ENCODE measurements around the gene PRKAR1B.

The PRKAR1B gene

DNA sequence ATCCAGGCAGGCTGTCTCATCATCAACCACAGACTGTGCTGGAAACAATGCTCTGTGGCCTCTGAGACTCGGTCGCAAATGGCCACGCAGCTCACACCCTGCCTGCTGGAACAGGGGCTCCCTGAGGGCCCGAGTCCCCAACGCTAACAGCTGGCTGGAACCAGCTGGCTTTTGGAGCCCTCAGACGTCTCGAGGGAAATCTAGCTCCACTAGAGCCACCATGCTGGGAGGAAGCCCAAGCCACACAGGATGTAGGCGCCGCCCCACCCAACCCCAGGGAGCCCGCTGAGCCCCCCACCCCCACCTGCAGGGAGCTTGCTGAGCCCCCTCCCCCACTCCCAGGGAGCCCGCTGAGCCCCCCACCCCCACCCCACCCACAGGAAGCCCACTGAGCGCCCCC lies 186.1 kb downstream of the PRKAR1B start:
- no peak for DNase-seq (ENCODE audit: low spot score)

DNA sequence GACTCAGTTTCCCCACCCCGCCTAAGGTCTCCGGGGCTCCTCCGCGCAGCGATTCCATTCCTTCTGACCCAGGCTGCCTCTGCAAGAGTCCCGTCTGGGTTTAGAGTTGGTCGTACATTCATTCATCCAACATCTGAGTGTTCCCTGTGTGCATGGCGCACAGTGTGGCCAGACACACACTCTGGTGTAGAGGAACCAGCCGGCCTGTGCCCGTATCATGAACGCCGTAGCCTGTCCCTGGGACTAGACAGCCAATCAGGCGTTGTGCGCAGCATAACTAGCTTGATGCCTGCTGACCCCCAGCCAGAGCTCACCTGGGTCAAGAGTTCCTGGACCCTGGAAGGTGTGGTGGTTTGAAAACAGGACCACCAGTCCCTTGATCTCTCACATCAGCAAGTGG lies 186.5 kb downstream of the PRKAR1B start:
- no peak for DNase-seq (ENCODE audit: low spot score)

DNA sequence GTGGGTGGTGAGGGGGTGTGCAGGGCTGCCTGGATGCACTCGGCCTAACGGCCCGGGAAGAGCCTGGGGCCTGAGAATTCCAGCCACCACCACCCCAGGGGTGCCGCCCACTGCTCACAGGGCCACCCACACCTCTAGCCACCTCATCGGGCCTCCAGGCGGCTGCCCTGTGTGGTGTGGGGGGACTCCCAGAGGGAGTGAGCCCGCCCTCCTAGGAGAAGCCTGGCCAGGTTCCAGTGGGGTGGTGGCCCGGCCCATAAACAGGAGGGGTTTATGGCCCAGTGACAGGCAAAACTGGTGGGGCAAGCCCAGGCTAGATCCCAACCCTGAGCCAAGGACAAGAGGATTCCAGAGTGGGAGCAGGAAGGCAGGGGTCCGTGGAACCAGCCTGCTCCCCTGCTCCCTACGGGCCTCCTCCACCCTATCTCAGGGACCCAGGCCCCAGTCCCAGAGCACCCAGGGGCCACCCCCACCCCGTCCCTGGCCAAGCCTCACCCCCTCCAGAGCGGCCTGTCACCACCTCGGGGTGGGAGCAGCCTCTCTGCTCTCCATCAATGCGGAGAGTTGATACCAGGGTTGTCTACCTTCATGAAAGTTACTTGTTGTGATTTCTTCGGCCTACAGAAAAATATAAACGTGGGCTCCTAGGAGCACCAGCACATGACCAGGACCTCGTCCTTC lies 187.2 kb downstream of the PRKAR1B start:
- no peak for DNase-seq (ENCODE audit: low spot score)

DNA sequence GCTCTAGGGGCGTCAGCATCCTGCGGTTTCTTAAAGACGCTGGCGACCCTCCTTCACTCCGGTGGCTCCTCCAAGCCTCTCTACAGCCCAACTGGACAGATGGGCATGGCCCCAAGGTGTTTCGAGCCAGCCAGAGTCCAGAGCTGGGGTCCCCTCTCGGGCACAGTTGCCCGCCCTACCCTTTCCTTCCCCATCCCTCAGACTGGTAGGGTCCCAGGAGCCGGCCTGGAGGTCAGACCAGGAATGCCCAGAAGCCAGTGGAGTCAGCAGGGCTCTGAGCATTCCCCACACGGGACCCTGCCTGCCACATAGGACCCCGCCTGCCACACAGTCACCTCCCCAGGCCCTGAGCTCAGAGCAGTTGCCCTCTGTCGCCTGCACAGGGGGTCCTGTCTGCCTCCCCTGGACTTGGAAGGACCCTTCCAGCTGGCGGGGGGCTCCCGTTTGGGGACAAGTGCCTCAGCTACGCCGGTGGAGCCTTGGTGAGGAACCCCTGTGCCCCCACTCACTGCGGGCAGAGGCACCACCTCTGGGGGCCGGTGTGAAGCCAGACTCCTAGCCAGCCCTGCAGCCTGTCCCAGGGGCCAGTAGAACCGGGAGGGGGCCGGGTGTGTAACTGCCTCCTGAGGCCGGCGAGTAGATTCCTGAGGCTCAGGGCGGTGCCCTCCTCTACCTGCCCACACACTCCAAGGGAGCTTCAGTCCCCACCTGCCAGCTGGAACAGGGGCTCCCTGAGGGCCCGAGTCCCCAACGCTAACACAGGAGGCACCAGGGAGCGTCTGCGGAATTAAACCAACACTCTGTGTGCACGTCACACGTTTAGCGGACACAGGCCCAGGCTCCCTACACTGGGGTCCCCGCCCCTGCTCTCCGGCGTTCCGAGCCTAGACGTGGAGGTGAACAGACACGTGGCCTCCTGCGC lies 188.1 kb downstream of the PRKAR1B start:
- no peak for DNase-seq (ENCODE audit: low spot score)

DNA sequence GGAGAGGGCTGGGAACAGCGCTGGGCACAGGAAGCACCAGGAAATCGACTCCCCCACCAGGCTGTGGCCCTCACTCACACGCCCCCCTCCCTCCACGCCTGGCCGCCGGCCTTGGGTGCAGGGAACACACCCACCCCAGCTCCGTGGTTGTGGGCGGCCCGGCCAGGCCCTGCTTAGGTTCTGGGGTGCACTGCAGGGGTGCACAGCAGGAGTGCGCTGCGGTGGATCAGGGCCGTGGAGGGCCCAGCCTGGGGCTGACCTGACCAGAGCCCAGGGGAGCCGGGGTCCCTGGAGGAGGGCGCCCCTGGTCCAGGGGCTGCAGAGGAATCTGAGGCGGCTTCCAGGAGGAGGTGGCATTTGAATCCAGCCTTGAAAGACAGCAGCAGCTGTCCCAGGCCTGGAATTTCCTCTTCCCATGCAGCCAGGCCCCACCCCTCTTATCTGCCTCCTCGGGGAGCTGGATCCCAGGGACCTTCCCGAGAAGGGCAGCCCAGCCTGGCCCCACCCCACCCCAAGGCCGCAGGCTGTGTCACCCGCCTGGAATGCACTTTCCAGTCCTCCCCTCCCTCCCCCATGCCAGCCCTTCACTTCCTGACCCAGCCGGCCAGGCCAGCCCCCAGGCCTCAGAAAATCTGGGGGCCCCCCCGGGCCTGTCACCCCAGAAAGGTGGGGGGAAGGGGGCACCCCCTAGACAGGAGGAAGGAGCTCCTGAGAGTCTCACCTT lies 189.0 kb downstream of the PRKAR1B start:
- DNase-seq (ENCODE audit: low spot score), result peak; percentile 92

DNA sequence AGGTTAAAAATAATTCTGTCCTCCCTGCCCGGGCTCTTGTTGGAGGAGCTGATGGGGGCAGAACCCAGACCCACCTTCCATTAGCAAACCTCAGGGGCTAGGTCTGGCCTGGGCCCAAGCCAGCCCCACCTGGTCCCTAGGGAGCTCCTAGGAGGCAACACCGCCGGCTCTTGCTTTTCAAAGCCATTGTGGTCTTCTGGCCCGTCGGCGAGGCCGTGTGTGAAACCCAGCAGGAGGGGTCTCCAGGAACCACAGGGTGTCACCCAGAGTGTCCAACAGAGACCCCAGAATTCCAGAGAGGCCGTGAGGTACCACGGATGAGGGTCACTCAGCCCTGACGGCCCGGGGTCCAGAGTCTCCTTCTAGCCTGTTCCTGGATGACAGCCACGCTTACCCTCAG lies 190.8 kb downstream of the PRKAR1B start:
- DNase-seq (ENCODE audit: low spot score), result no peak

DNA sequence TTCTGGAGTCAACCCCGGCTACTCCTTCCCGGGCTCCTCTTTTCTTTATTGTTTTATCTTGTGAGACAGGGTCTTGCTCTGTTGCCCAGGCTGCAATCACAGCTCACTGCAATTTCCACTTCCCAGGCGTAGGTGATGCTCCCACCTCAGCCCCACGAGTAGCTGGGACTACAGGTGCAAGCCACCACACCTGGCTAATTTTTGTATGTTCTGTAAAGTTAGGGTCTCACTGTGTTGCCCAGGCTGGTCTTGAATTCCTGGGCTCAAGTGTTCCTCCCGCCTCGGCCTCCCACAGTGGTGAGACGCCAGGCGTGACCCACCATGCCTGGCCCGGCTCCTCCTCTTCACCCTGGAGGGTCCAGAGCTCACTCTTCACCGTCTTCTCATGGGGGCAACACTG lies 192.1 kb downstream of the PRKAR1B start:
- DNase-seq (ENCODE audit: low spot score), result no peak

DNA sequence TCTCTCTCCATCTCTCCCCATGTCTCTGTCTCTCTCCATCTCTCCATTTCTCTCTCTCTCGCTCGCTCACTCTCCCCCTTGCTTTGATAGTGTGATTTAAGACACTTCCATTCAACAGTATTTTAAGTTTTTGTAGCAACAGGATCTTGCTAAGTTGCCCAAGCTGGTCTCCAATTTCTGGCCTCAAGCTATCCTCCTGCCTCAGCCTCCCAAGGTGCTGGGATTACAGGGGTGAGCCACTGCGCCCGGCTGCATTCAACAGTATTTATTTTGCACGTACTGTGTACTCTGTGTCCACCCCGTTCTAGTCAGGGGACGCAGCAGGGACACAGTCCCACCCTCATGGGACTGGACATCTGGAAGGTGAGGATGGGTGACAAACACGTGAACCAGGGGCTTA lies 193.0 kb downstream of the PRKAR1B start:
- DNase-seq (ENCODE audit: low spot score), result no peak

DNA sequence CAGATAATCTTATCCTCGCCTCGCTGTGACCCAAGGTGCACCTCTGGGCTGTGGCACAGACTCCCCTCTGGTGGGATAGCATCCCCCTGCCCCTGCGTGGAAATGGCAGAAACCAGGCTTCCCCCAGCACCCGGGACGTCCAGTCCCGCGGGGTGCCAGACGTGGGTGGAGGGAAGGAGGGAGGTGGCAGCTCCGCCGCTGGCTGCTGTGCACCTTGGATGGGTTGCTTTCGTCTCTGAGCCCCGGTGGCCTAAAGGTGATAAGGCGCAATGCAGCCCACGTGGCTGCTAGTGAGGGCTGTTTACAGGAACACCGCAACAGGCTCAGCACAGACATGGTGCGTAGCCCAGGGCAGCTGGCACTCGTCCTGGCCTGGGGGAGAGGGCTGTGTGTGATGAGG lies 193.8 kb downstream of the PRKAR1B start:
- no peak for DNase-seq (ENCODE audit: low spot score)

DNA sequence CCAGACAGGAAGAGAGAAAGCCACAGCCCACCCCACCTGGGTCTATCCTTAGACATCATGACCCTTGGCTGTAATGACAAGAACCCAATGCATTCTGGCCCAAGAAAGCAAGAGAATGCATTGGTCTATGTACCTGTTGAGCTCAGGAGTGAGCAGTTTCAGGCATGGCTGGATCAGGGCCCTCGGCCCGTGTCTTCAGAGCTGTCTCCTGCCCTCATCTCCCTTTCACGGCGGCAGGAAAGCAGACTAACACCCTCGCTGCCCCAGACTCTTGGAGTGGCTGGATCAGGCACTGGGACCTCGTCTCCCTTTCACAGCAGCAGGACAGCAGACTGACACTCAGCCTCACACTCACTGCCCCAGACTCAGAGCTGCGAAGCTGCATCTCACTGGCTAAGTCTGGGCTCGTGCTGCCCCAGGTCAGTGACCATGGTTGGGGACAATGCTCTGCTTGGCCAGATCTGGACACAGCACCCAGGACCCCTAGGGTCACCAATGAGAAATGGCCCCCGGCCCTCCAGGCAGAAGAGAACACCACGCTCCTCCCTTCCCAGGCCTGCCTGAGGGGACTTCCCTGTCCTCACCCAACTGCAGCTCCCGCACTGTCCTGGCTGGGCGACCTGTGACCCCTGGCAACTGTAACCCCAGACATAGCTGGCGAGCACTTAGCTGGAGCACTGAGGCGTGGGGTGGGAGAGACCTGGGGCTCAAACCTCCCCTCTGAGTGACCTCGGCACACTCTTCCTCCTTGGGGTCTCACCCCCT lies 194.5 kb downstream of the PRKAR1B start:
- DNase-seq (ENCODE audit: low spot score), result no peak

DNA sequence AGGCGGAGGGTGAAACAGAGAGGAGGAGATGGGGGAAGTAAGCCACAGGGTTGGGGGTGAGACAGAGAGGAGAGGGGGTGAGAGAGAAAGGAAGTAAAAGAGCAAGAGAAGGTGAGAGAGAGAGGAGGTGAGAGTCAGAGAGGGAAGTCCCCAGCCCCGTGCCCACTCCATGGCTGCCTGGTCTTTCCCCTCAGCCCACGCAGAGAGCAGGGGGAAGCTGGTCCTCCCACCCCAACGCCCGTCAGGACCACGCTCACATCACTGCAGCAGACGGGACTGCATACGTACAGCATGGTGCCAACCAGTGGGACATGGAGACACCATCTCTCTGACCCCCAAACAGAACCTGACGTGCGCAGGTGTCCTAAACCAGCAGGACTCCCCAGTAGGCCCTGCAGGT lies 195.3 kb downstream of the PRKAR1B start:
- no peak for DNase-seq (ENCODE audit: low spot score)

DNA sequence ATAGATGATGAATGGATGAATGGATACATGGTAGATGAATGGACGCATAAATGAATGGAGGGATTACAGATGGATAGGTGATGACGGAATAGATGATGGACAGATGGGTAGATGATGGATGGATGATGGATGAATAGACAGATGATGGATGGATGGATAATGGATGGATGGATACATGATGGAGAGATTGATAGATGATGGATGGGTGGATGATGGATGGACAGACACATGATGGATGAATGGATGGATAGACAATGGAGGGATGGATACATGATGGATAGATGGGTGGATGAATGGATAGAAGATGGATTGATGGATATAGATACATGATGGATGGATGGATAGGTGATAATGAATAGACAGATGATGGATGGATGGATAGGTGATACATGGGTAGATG lies 198.6 kb downstream of the PRKAR1B start:
- DNase-seq (ENCODE audit: low spot score), result no peak

DNA sequence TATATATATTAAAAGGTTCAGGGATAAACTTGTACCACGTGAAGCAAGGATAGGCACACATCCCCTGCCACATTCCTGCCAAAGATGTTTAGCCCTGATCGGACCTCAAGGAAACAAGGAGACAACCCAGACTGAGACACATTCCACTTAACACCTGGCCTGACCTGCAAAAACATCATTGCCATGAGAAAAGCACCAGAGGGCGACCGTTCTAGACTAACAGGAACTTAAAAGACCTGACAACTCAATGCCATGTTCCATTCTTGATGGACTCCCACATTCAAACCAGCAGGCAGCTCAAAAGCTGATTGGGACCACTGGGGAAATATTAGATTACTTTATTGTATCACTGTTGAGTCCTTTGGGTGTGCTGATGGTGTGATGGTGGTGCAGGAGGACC lies 199.4 kb downstream of the PRKAR1B start:
- DNase-seq (ENCODE audit: low spot score), result no peak

DNA sequence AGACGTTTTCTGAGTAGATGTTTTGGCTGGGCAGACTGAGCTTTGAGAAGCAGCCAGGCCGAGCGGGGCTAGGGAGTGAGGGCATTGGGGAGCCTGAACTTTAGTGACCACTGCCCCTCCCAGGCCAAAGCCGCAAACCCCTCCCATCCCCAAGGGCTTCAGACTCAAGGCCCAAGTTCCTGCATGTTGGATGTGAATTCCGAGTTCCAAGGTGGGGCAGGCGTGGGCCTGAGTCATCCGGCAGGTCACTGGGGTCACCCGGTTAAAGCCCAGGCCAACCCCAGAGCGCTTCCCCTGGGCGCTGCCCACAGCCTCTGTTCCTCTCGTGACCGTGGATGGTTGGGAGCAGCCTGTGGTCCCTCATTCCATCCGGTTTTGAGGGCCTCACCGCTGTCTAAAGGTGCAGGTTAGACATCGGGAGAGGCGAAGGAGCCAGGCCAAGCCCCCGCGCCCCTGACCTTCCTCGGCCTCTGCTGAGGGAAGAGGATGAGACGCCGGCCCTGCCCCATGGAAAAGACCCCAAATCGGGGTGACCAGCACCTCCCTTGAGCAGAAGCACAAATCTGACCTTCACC lies 200.5 kb downstream of the PRKAR1B start:
- no peak for DNase-seq (ENCODE audit: low spot score)

DNA sequence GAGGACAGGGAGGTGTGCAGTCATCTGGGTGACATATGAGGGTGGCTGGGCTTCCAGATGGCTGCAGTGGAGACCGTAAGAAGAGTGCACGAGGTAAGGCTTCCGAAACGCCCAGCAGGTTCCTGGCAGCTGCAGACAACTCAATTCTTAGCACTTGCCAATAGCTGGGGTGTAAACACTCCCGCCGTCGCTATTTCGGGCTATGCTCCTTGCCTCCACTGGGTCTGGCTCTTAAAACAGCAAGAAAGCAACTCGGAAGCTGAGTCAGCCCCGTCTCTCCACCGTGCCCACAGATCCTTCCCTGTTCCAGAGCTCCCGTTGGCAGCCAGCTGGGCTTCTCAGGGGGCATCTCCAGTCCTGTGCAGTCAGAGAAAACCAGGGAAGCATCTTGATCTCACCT lies 201.3 kb downstream of the PRKAR1B start:
- no peak for DNase-seq (ENCODE audit: low spot score)

DNA sequence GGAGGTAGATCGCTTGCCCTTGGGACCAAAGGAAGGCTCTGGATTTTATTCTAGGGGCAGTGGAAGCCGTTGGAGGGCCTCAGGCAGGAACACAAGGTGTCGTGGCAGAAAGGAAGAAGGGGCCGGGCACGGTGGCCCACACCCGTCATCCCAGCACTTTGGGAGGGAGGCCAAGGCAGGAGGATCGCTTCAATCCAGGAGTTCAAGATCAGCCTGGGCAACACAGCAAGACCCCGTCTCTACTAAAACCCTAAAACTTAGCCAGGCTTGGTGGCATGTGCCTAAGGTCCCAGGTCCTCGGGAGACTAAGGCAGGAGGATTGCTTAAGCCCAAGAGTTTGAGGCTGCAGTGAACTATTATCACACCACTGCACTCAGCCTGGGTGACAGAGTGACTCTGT lies 202.3 kb downstream of the PRKAR1B start:
- DNase-seq (ENCODE audit: low spot score), result no peak

DNA sequence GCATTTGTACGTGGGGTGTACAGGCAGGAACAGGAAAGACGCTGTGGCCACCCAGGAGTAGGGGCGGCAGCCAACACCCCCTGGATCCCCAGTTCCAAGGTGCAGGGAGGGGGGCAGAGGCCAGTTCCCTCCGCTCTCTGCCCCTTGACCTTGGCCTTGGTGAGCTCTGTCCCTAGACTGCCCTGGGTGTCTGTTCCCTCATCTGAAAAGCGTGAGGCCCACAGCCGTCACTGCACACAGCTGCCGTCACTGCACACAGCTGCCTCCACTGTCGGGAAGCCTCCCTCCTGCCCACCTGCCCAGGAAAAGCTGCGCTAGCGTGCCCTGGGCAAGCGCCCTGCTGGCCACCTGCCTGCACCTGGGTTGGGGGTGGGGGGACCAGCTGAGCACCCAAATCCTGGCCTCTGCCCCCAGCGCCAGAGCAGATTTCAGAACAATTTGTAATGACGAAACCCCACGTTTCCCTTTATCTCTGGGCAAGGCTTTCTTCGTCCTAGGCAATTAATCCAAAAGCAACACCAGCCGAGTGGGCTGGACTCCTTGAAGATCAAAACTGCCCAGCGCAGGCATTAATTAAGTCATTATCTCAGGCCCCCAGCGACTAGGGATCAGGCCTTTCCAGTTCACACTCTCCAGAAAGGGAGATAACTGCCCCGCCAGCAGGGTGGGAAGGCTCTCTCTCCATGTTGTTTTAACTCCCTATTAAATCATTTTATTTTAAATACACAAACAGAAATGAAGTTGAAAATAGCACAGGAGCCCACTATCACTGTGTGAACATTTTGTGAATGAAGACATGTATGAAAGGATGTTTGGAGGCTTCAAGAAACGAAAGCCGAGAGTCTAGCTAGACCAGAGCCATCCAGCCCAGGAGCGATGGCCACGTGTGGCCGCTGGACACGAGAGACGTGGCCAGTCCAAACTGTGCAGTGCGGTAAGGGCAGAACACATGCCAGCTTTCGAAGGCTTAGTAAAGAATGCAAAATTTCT lies 203.4 kb downstream of the PRKAR1B start:
- no peak for DNase-seq (ENCODE audit: low spot score)

DNA sequence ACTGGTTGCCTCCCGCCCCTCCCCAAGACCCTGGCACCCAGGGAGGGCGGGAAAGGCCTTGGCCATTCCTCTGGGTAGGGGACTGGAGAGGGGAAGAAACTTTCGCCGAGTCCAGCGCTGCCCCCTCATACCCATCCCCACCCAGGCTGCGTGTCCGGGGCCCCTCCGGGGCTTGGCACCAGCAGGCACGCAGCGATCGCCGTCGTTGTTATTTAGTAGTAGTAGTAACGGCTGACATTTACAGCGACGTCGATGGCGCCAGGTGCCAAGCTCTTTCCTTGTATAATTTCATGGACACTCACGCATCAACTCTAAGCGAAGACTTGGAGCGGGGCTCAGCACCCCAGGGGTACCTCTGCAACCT lies 204.1 kb downstream of the PRKAR1B start:
- no peak for DNase-seq (ENCODE audit: low spot score)

DNA sequence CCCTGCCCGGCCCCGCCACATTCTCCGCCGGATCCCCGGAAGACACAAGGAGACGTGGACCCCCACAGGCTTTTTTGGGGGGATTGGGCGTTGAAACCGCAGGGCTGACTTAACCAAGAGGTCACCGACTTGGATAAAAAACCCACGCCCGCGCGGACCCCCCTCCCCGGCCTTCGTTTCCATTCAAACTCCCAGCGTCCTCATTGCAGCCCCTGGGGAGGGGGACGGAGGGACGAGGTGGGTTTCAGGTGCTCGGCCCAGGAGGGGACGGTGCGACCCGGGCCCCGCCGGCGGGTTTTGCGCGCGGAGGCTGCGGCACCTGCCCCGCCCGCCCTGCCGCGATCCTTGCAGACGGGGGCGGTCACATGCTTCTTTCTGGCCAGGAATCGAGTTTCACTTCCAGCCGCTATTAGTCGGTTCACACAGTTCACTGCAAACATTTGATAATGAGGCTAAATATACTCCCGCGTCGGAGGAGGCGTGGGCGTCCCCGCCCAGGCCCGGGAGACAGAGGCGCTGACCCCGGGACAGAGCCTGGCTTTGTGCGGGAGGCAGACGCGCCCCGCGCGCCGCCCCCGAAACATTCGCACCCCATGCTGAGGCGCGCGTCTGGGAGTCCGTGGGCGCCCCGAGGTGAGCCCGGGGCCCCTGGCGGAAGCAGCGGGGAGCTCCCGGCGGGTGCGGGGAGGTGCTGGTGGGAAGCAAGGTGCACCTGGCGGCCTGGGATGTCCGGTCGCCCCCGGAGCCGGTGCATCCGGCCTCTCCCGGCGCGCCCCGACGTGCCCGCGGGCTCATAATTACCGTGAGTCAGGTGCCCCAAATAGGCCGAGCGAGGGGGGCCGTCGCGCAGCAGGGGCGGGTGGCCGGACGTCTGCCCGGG lies 204.8 kb downstream of the PRKAR1B start:
- DNase-seq (ENCODE audit: low spot score), result peak; percentile 63
